ENCODE data around the gene DDIT3. TPM values are rescaled to one million over a fixed set of nuclear protein-coding genes. Genes with fewer than 3 reads are reported as not detected.
A peak's percentile ranks its signal among the peaks of the same experiment; 100 is the strongest.

DDIT3 gene
- total RNA-seq, 1 donor from 2014 or later = 30.5 TPM

DNA sequence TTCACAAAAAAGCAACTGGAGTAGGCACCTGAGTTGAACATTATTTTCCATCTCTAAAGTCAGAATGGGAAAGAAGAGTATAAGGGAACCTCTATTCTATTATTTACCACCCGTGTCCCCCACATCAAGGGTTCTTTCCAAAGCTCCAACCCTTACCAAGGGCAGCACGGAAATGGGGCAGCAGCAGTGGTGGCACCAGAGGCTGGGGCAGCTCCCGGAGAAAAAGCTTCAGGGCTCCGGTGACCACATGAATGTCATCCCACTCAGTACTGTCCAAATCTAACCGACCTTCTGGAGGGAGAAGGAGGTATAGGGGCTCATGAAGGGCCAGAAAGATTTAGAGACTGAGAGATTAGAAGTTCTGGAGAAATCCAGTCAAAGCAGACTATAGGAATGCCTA is 46.4 kb downstream of the DDIT3 start:
- DNase-seq (no peak), ATAC-seq (ENCODE audit: low read depth) (no peak)
- CTCF ChIA-PET = interaction anchor here (7.3 kb wide), 1 partner anchor 13 kb away, joined by 74 read pairs; the partner anchor contains the start of gene GLI1
- TF ChIP-seq, protein P1, sequence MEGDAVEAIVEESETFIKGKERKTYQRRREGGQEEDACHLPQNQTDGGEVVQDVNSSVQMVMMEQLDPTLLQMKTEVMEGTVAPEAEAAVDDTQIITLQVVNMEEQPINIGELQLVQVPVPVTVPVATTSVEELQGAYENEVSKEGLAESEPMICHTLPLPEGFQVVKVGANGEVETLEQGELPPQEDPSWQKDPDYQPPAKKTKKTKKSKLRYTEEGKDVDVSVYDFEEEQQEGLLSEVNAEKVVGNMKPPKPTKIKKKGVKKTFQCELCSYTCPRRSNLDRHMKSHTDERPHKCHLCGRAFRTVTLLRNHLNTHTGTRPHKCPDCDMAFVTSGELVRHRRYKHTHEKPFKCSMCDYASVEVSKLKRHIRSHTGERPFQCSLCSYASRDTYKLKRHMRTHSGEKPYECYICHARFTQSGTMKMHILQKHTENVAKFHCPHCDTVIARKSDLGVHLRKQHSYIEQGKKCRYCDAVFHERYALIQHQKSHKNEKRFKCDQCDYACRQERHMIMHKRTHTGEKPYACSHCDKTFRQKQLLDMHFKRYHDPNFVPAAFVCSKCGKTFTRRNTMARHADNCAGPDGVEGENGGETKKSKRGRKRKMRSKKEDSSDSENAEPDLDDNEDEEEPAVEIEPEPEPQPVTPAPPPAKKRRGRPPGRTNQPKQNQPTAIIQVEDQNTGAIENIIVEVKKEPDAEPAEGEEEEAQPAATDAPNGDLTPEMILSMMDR (IDR thresholded peaks at IDR 0.05) = no peak
- Mint-ChIP-seq H3K27me3 (no peaks in the 10 kb centered on the region), H3K36me3 (ENCODE audit: low read depth) (peaks cover 49% of the 10 kb centered on the region), H3K27ac (no peak overlapping the region), H3K4me1 (peaks cover 55% of the 10 kb centered on the region), H3K4me3 (no peak overlapping the region), H3K9me3 (no peaks in the 10 kb centered on the region)
- intact Hi-C loops (cut with micrococcal nuclease) = no loop called here
- POLR2A ChIA-PET = interaction anchor here (0.6 to 8.3 kb wide), 3 partner anchors 13 to 64 kb away, joined by 9 to 133 read pairs (median 10); partner anchors contain the start of genes DDIT3 and GLI1

DNA sequence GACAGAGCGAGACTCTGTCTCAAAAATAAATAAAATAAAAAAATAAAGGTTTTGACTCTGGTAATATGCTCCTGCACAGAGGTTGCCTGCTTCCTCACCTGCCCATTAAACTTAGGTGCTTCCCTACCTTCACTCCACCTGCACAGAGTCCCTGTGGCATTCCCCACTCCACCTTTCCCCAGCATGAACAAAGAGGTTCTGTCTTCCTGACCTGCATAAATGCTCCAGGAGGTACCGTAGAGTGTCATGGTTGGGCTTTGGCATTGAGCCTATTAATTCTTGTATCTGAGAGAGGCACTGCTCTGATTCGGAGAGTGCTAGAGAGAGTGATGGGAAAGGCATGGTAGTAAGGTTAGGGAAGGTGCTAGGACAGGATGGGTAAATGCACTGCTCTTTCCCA is 46.9 kb downstream of the DDIT3 start:
- H3K36me3 Mint-ChIP-seq (ENCODE audit: low read depth) = peaks cover 53% of the 10 kb centered on the region
- H3K9me3 Mint-ChIP-seq = no peaks in the 10 kb centered on the region
- peaks cover 50% of the 10 kb centered on the region for H3K4me1 Mint-ChIP-seq
- CTCF ChIA-PET = interaction anchor here (7.3 kb wide), 1 partner anchor 13 kb away, joined by 74 read pairs; the partner anchor contains the start of gene GLI1
- TF ChIP-seq, protein P1 (IDR thresholded peaks at IDR 0.05) = no peak
- intact Hi-C loops (cut with micrococcal nuclease) = no loop called here
- H3K4me3 Mint-ChIP-seq = no peak overlapping the region
- no peaks in the 10 kb centered on the region for H3K27me3 Mint-ChIP-seq
- no peak overlapping the region for H3K27ac Mint-ChIP-seq
- DNase-seq (no peak), ATAC-seq (ENCODE audit: low read depth) (no peak)
- POLR2A ChIA-PET = interaction anchor here (8.3 kb wide), 1 partner anchor 12 kb away, joined by 133 read pairs; the partner anchor contains the start of gene GLI1

DNA sequence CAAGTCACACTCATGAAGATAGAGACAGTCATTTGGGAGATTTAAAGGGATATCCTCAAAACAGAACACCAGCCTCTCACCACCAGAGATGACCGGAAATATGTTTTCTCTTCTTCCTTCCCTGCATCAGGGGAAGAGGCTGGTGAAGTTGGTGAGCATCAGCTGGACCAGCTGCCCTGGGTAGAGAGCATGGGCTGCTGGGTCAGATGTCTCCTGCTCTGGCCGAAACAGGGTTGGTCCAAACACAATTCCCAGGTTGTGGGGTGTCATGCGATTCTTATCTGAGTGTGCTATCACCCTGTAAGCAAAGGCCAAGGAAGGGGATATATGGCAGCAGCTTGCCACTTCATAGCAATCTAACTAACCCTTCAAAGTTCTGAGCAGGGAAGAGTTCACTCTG is 47.9 kb downstream of the DDIT3 start:
- H3K9me3 Mint-ChIP-seq = no peaks in the 10 kb centered on the region
- CTCF ChIA-PET = no interaction called here
- no peaks in the 10 kb centered on the region for H3K27me3 Mint-ChIP-seq
- intact Hi-C loops (cut with micrococcal nuclease) = no loop called here
- peaks cover 41% of the 10 kb centered on the region for H3K4me1 Mint-ChIP-seq
- no peak for DNase-seq
- peaks cover 61% of the 10 kb centered on the region for H3K36me3 Mint-ChIP-seq (ENCODE audit: low read depth)
- ATAC-seq (ENCODE audit: low read depth) = no peak
- peak overlapping the region; percentile 37 for H3K27ac Mint-ChIP-seq
- no peak overlapping the region for H3K4me3 Mint-ChIP-seq
- TF ChIP-seq, protein P1 (IDR thresholded peaks at IDR 0.05) = no peak
- POLR2A ChIA-PET = interaction anchor here (1.2 kb wide), 1 partner anchor 13 kb away, joined by 8 read pairs; the partner anchor contains the start of gene GLI1

DNA sequence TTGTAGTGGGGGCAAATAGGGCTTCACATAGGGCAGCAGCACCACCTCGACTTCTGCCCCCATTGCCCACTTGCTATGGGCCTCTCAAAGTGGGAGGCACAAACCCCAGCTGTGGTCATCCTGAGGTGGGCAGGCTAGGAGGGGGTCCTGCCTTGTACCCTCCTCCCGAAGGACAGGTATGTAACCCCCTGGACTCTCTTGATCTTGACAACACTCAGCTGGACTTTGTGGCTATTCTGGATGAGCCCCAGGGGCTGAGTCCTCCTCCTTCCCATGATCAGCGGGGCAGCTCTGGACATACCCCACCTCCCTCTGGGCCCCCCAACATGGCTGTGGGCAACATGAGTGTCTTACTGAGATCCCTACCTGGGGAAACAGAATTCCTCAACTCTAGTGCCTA is 48.7 kb downstream of the DDIT3 start:
- Mint-ChIP-seq H3K9me3 (no peaks in the 10 kb centered on the region), H3K4me1 (peaks cover 38% of the 10 kb centered on the region), H3K27ac (peak overlapping the region; percentile 18), H3K36me3 (ENCODE audit: low read depth) (peaks cover 65% of the 10 kb centered on the region), H3K4me3 (no peak overlapping the region), H3K27me3 (no peaks in the 10 kb centered on the region)
- TF ChIP-seq, protein P1 (IDR thresholded peaks at IDR 0.05) = no peak
- intact Hi-C loops (cut with micrococcal nuclease) = no loop called here
- ATAC-seq (ENCODE audit: low read depth) = no peak
- ChIA-PET POLR2A (interaction anchor here (1.0 to 1.2 kb wide), 2 partner anchors 12 to 49 kb away, joined by 3 to 8 read pairs; partner anchors contain the start of gene GLI1), CTCF (no interaction called here)
- no peak for DNase-seq

DNA sequence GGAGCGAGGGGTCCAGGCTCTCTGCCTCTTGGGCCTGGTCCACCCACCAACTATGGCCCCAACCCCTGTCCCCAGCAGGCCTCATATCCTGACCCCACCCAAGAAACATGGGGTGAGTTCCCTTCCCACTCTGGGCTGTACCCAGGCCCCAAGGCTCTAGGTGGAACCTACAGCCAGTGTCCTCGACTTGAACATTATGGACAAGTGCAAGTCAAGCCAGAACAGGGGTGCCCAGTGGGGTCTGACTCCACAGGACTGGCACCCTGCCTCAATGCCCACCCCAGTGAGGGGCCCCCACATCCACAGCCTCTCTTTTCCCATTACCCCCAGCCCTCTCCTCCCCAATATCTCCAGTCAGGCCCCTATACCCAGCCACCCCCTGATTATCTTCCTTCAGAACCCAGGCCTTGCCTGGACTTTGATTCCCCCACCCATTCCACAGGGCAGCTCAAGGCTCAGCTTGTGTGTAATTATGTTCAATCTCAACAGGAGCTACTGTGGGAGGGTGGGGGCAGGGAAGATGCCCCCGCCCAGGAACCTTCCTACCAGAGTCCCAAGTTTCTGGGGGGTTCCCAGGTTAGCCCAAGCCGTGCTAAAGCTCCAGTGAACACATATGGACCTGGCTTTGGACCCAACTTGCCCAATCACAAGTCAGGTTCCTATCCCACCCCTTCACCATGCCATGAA is 49.2 kb downstream of the DDIT3 start:
- TF ChIP-seq, protein P1 (IDR thresholded peaks at IDR 0.05) = no peak
- POLR2A ChIA-PET = interaction anchor here (1.0 to 1.9 kb wide), 2 partner anchors 9 to 50 kb away, joined by 3 to 5 read pairs; partner anchors contain the start of gene ARHGAP9
- no peak for DNase-seq
- intact Hi-C loops (cut with micrococcal nuclease) = no loop called here
- Mint-ChIP-seq H3K9me3 (no peaks in the 10 kb centered on the region), H3K4me1 (peaks cover 32% of the 10 kb centered on the region), H3K36me3 (ENCODE audit: low read depth) (peaks cover 65% of the 10 kb centered on the region), H3K27ac (no peak overlapping the region), H3K27me3 (no peaks in the 10 kb centered on the region), H3K4me3 (no peak overlapping the region)
- CTCF ChIA-PET = interaction anchor here (1.5 kb wide), 1 partner anchor 12 kb away, joined by 3 read pairs; the partner anchor contains the start of gene GLI1
- no peak for ATAC-seq (ENCODE audit: low read depth)

Measured in activated B cell treated with CpG ODN at 0.5 μM for 24 hours (primary cell).